SK-N-SH treated with all-trans-retinoic acid at 6 μM for 48 hours (cell line): ENCODE measurements around the gene TKTL1.

Source experiments
- ARNTL ChIP-seq: fragments of 450-650 bp; formaldehyde crosslinking; IDR thresholded peaks from 2 replicates; pipeline ENCODE4 v1.5.0; 2020; ENCODE audit warnings: low read depth, mild to moderate bottlenecking, moderate library complexity, borderline replicate concordance
- ESRRG ChIP-seq: fragments of 250-450 bp; sonication (Bioruptor Pico); IDR thresholded peaks from 2 replicates; pipeline ENCODE4 v1.6.1; 2021; ENCODE audit warnings: mild to moderate bottlenecking
- OSR1 ChIP-seq: fragments of 250-450 bp; sonication (Bioruptor Pico); IDR thresholded peaks from 2 replicates; pipeline ENCODE4 v1.8.0; 2022; ENCODE audit warnings: moderate library complexity, mild to moderate bottlenecking, inconsistent platforms
- ZNF70 ChIP-seq: fragments of 450-650 bp; formaldehyde crosslinking; IDR thresholded peaks from 2 replicates; pipeline ENCODE4 v1.5.0; 2020; ENCODE audit warnings: mild to moderate bottlenecking, moderate library complexity

DNA sequence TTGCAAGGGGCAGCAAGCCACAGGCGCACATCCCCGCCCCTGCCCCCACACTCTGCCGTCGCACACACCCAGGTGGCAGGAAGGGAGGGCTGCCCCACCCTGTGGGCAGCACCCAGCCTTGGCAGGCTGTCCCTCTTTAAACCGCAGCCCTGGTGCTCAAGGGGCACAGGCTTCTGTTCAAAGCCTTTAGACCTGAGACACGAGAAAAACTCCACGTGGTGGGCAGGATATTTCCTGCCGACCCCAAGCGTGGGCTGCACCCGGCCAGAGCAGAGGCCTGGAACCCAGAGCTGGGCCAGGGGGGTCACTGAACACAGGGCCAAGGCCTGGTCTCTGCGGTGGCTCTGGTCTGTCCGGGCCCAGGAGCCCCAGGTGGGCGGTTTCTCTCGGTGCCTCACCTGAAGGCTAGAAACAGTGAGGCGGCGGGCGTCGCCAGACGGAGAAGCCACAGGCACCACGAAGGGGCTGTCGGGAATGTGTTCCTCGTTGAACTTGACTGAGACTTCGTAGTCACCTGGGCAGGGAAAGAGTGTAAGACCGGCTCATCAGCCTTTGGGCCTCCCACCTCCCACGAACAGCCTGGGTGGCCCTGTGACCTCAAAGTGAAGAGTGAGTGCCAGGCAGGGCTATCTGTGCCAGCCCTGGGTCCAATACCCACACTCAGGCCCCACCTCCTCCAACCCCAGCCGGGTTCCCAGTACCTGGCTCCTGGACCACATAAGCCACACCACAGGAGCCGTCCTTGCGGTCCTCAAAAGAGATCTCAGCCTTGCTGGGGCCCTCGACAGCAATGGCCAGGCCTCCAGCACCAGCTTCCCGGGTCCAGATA lies 55.8 kb downstream of the TKTL1 start:
- TF ChIP-seq ESRRG (CRISPR knock-in tag): no peak
- TF ChIP-seq OSR1 (CRISPR knock-in tag): no peak
- no peak for TF ChIP-seq ARNTL (CRISPR knock-in tag)
- no peak for TF ChIP-seq ZNF70 (CRISPR knock-in tag)
